Subcutaneous abdominal adipose tissue (tissue), 5 donors: ENCODE measurements around the gene BTBD16.

Source experiments
- H3K27ac ChIP-seq: one replicate; pipeline ENCODE4 v1.7.0; 2013; ENCODE audit warnings: low read depth, mild to moderate bottlenecking, inconsistent platforms, low read length, moderate library complexity
- H3K27me3 ChIP-seq, 5 donors: one replicate each; pipeline ENCODE4 v1.7.0; 2013; ENCODE audit warnings: low read length in 5 of 5, inconsistent platforms in 1 of 5; ENCODE audit not compliant: control insufficient read depth in 5 of 5, insufficient read depth in 4 of 5
- H3K36me3 ChIP-seq, 5 donors: one replicate each; pipeline ENCODE4 v1.7.0; 2013; ENCODE audit warnings: low read length in 5 of 5; ENCODE audit not compliant: control insufficient read depth in 5 of 5, insufficient read depth in 5 of 5
- H3K4me1 ChIP-seq, 5 donors: one replicate each; pipeline ENCODE4 v1.7.0; 2013; ENCODE audit warnings: low read length in 5 of 5, mild to moderate bottlenecking in 3 of 5, moderate library complexity in 1 of 5; ENCODE audit not compliant: control insufficient read depth in 5 of 5, insufficient read depth in 5 of 5
- H3K4me3 ChIP-seq, 5 donors: one replicate each; pipeline ENCODE4 v1.7.0; 2013; ENCODE audit warnings: low read length in 5 of 5, low read depth in 1 of 5
- H3K9ac ChIP-seq, 5 donors: one replicate each; pipeline ENCODE4 v1.7.0; 2013; ENCODE audit warnings: low read length in 5 of 5, mild to moderate bottlenecking in 4 of 5, moderate library complexity in 3 of 5
- H3K9me3 ChIP-seq, 5 donors: one replicate each; pipeline ENCODE4 v1.7.0; 2013; ENCODE audit warnings: low read length in 5 of 5; ENCODE audit not compliant: control insufficient read depth in 5 of 5
- donor health status: healthy.
- donor health status: healthy.
- donor health status: healthy.
- donor health status: healthy.
- donor health status: healthy.

Gene BTBD16

GRCh38 chr10:122292376-122292775 is 21.3 kb downstream of the BTBD16 start:
- Histone ChIP-seq H3K4me3 (no peak overlapping the region), H3K27me3 (peaks cover 0 to 2% (median 0%) of the 10 kb centered on the region in 5 donors), H3K4me1 (peaks cover 0 to 5% (median 1%) of the 10 kb centered on the region in 5 donors), H3K36me3 (no peaks in the 10 kb centered on the region), H3K9me3 (no peaks in the 10 kb centered on the region), H3K27ac (no peak overlapping the region), H3K9ac (no peak overlapping the region)

GRCh38 chr10:122293156-122293960 is 22.3 kb downstream of the BTBD16 start:
- Histone ChIP-seq H3K4me1 (peaks cover 0 to 5% (median 0%) of the 10 kb centered on the region in 5 donors), H3K4me3 (no peak overlapping the region), H3K9me3 (no peaks in the 10 kb centered on the region), H3K9ac (no peak overlapping the region), H3K27ac (no peak overlapping the region), H3K36me3 (no peaks in the 10 kb centered on the region), H3K27me3 (peaks cover 0 to 3% (median 0%) of the 10 kb centered on the region in 5 donors)

- Histone ChIP-seq H3K9ac (no peak overlapping the region), H3K36me3 (no peaks in the 10 kb centered on the region)
Measured at GRCh38 chr10:122293961-122294380, 22.9 kb downstream of the BTBD16 start.

GRCh38 chr10:122294511-122295450 is 23.7 kb downstream of the BTBD16 start:
- H3K36me3 ChIP-seq: no peaks in the 10 kb centered on the region
- no peak overlapping the region for H3K9ac ChIP-seq
- no peak overlapping the region for H3K4me3 ChIP-seq
- peaks cover 0 to 5% (median 3%) of the 10 kb centered on the region in 5 donors for H3K4me1 ChIP-seq
- no peak overlapping the region for H3K27ac ChIP-seq
- H3K9me3 ChIP-seq: no peaks in the 10 kb centered on the region
- H3K27me3 ChIP-seq: peaks cover 0 to 6% (median 0%) of the 10 kb centered on the region in 5 donors

More at GRCh38 chr10:122293961-122294380, 22.9 kb downstream of the BTBD16 start:
- Histone ChIP-seq H3K27me3 (peaks cover 0 to 6% (median 0%) of the 10 kb centered on the region in 5 donors), H3K4me3 (no peak overlapping the region), H3K4me1 (peaks cover 0 to 5% (median 1%) of the 10 kb centered on the region in 5 donors), H3K27ac (no peak overlapping the region), H3K9me3 (no peaks in the 10 kb centered on the region)

GRCh38 chr10:122295451-122295809 is 24.3 kb downstream of the BTBD16 start:
- Histone ChIP-seq H3K27me3 (peaks cover 0 to 6% (median 0%) of the 10 kb centered on the region in 5 donors), H3K9ac (no peak overlapping the region)

GRCh38 chr10:122296363-122297120 is 25.4 kb downstream of the BTBD16 start:
- Histone ChIP-seq H3K4me1 (peaks cover 0 to 5% (median 3%) of the 10 kb centered on the region in 5 donors), H3K9ac (no peak overlapping the region)

More at GRCh38 chr10:122295451-122295809, 24.3 kb downstream of the BTBD16 start:
- H3K9me3 ChIP-seq: no peaks in the 10 kb centered on the region
- H3K4me1 ChIP-seq: peaks cover 0 to 5% (median 3%) of the 10 kb centered on the region in 5 donors
- H3K4me3 ChIP-seq: no peak overlapping the region
- no peaks in the 10 kb centered on the region for H3K36me3 ChIP-seq
- H3K27ac ChIP-seq: no peak overlapping the region

GRCh38 chr10:122297583-122297982 is 26.5 kb downstream of the BTBD16 start:
- Histone ChIP-seq H3K36me3 (no peaks in the 10 kb centered on the region), H3K27ac (no peak overlapping the region), H3K27me3 (peaks cover 0 to 6% (median 0%) of the 10 kb centered on the region in 5 donors), H3K4me1 (peaks cover 0 to 5% (median 3%) of the 10 kb centered on the region in 5 donors), H3K4me3 (no peak overlapping the region), H3K9ac (no peak overlapping the region), H3K9me3 (no peaks in the 10 kb centered on the region)

More at GRCh38 chr10:122296363-122297120, 25.4 kb downstream of the BTBD16 start:
- H3K36me3 ChIP-seq: no peaks in the 10 kb centered on the region
- H3K4me3 ChIP-seq: no peak overlapping the region
- no peaks in the 10 kb centered on the region for H3K9me3 ChIP-seq
- H3K27ac ChIP-seq: no peak overlapping the region
- peaks cover 0 to 6% (median 0%) of the 10 kb centered on the region in 5 donors for H3K27me3 ChIP-seq

GRCh38 chr10:122298206-122298597 is 27.1 kb downstream of the BTBD16 start:
- no peak overlapping the region for H3K9ac ChIP-seq
- H3K36me3 ChIP-seq: no peaks in the 10 kb centered on the region

GRCh38 chr10:122298598-122299301 is 27.7 kb downstream of the BTBD16 start:
- no peaks in the 10 kb centered on the region for H3K36me3 ChIP-seq
- peaks cover 0 to 6% (median 0%) of the 10 kb centered on the region in 5 donors for H3K27me3 ChIP-seq
- no peaks in the 10 kb centered on the region for H3K9me3 ChIP-seq
- no peak overlapping the region for H3K9ac ChIP-seq
- no peak overlapping the region for H3K27ac ChIP-seq
- H3K4me3 ChIP-seq: peak overlapping the region in 1 of 5 donors; percentile 17
- H3K4me1 ChIP-seq: peaks cover 0 to 5% (median 3%) of the 10 kb centered on the region in 5 donors

More at GRCh38 chr10:122298206-122298597, 27.1 kb downstream of the BTBD16 start:
- Histone ChIP-seq H3K4me3 (no peak overlapping the region), H3K27ac (no peak overlapping the region), H3K4me1 (peaks cover 0 to 5% (median 3%) of the 10 kb centered on the region in 5 donors), H3K9me3 (no peaks in the 10 kb centered on the region), H3K27me3 (peaks cover 0 to 6% (median 0%) of the 10 kb centered on the region in 5 donors)
